ENCODE results near the gene THADA.
"Not testable (repeated sequence)": the region's sequence is repeated elsewhere in the genome, so short reads cannot be mapped to it uniquely, and the experiment has no call there.

THADA gene

DNA sequence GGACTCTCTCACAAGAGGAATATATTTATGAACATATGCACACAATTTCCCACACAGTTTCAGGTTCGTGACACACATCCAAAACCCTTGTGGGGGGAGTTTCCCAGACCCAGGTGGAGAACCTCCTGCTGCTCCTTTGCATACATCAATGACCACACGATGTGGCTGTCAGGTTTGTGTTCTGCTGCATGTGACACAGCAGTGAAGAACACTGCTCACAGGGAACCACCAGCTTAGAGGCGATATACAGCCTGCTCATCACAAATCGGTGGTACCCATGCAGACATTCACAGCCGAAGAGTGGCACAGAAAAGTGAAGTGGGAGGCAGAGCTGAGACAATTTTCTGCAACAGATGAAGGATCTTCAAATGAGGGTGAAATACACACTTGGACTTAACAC lies 193.8 kb downstream of the THADA start:
- CTCF ChIA-PET, result interaction anchor here (1.3 kb wide), 1 partner anchor 83 kb away, joined by 6 read pairs; no protein-coding TSS in a partner anchor
- no peak overlapping the region for H3K4me3 Mint-ChIP-seq
- H3K27ac Mint-ChIP-seq, result no peak overlapping the region
- no peak for DNase-seq
- no peaks in the 10 kb centered on the region for H3K9me3 Mint-ChIP-seq
- no peaks in the 10 kb centered on the region for H3K27me3 Mint-ChIP-seq
- H3K36me3 Mint-ChIP-seq, result peaks cover 8% of the 10 kb centered on the region
- peaks cover 11% of the 10 kb centered on the region for H3K4me1 Mint-ChIP-seq

DNA sequence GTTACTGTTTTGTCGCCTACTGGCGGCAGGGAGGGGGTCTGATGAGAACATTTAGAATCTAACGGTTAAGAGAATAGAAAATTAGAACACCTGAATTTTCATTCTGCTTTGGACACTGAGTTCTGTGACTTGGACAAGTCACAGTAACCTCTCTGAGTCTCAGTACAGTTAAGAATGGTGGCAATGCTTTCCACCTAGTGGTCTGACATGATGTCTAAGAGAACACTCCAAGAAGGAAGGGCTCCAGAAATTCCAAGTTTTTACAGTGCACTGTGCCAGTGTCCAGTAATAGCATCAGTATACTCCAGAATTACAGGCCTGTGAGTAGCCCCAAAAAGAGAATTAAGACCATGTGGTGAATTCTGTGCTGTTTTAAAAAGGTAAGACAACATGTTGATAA lies 195.3 kb downstream of the THADA start:
- H3K36me3 Mint-ChIP-seq, result peaks cover 14% of the 10 kb centered on the region
- no peak overlapping the region for H3K27ac Mint-ChIP-seq
- H3K9me3 Mint-ChIP-seq, result no peaks in the 10 kb centered on the region
- H3K4me3 Mint-ChIP-seq, result no peak overlapping the region
- H3K27me3 Mint-ChIP-seq, result no peaks in the 10 kb centered on the region
- no peak for DNase-seq
- peaks cover 13% of the 10 kb centered on the region for H3K4me1 Mint-ChIP-seq
- CTCF ChIA-PET, result no interaction called here

DNA sequence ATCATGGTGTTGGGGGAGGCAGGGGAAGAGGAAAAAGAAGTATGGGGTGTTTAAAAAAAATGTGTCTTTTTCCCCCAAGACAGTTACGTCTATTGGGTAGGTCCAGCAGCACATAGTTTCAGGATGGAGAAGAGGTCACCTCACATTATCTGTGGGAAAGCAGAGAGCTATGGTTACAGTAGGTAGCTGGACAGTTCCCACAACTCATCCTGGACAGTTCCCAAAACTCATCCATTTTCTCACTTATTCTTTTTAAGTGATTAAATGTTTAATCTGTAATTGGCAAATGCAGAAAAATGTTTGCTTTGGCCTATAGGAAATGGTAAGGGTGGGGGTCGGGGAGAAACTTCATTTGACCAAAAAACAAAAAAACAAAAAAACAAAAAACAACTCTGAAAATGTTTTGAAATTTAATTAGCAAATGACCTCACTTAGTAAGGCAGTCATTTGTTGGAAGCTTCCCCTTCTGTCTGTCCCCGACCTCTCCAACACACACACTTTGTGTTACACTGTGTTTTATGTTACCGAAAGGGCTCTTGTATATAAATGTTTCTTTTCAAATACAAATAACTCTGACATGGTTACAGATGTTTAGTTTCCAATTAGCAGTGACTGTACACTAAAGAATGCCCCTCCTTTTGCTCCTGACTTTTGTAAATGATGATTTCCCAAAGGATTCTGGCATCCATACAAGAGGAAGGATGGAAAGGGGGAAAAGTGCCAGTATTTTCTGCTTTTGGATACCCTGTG lies 196.1 kb downstream of the THADA start:
- H3K27me3 Mint-ChIP-seq, result no peaks in the 10 kb centered on the region
- H3K4me3 Mint-ChIP-seq, result no peak overlapping the region
- peaks cover 19% of the 10 kb centered on the region for H3K36me3 Mint-ChIP-seq
- H3K9me3 Mint-ChIP-seq, result no peaks in the 10 kb centered on the region
- H3K27ac Mint-ChIP-seq, result no peak overlapping the region
- DNase-seq, result no peak
- CTCF ChIA-PET, result no interaction called here
- peaks cover 13% of the 10 kb centered on the region for H3K4me1 Mint-ChIP-seq

DNA sequence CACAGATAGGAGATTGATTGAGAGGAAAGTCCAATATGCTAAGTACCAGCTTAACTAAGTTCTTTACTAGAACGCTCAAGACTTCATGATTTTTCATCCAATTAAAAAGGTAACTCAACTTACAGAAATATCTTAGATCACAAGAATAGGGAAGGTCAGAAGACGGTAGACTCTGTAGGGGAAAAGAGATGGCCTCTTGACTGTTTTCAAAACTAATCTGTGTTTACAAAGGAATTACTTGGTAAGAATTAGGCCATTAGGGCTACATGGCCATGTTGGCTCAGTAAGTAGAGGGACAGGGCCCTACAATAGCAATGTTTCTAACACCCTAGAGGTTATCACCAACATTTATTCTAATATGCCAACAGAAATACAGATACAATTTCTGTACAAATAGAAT lies 196.7 kb downstream of the THADA start:
- peaks cover 13% of the 10 kb centered on the region for H3K4me1 Mint-ChIP-seq
- DNase-seq, result no peak
- H3K27me3 Mint-ChIP-seq, result no peaks in the 10 kb centered on the region
- CTCF ChIA-PET, result no interaction called here
- H3K36me3 Mint-ChIP-seq, result peaks cover 23% of the 10 kb centered on the region
- H3K9me3 Mint-ChIP-seq, result no peaks in the 10 kb centered on the region
- no peak overlapping the region for H3K4me3 Mint-ChIP-seq
- H3K27ac Mint-ChIP-seq, result no peak overlapping the region

DNA sequence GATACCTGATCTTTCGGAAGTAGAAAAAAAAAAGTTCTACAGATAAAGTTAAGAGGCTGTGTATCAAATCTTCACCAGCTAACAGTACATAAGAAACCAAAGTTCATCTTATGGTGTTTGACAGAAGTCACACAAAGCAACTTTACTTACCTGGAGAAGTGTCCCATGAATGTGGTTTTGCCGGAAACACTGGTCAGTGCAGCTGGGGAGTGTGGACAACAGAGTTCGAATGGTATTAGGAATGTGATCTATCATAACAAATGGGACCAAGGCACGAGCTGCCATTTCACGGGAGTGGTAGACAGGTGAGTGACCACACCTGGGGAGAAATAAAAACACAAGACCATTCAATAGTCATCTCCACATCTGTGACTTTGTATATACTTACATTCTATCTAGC lies 198.0 kb downstream of the THADA start:
- Mint-ChIP-seq H3K4me3 (no peak overlapping the region), H3K27me3 (no peaks in the 10 kb centered on the region), H3K4me1 (peaks cover 13% of the 10 kb centered on the region), H3K27ac (no peak overlapping the region), H3K9me3 (no peaks in the 10 kb centered on the region), H3K36me3 (peaks cover 26% of the 10 kb centered on the region)
- CTCF ChIA-PET, result no interaction called here
- DNase-seq, result no peak

DNA sequence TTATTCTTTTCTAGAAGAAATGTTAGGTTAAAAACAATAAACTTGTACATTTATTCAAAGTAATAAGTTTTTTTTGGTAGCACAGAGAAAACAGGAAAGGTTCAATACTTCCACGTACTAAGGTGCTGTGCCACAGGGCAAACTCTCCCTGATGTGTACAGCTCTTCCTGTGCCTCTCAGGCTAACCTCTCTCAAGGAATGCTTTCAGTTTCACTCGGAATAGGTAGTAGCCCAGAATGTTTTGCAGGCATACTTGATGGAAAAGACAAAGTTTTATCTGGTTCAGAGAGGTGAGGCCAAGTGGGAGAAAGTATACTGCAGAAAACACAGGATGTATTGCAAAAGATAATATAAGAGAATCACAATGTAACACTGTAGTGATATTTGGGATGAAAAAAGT lies 198.4 kb downstream of the THADA start:
- peaks cover 10% of the 10 kb centered on the region for H3K4me1 Mint-ChIP-seq
- CTCF ChIA-PET, result no interaction called here
- no peaks in the 10 kb centered on the region for H3K9me3 Mint-ChIP-seq
- DNase-seq, result no peak
- H3K27me3 Mint-ChIP-seq, result no peaks in the 10 kb centered on the region
- H3K4me3 Mint-ChIP-seq, result no peak overlapping the region
- peaks cover 29% of the 10 kb centered on the region for H3K36me3 Mint-ChIP-seq
- H3K27ac Mint-ChIP-seq, result no peak overlapping the region

DNA sequence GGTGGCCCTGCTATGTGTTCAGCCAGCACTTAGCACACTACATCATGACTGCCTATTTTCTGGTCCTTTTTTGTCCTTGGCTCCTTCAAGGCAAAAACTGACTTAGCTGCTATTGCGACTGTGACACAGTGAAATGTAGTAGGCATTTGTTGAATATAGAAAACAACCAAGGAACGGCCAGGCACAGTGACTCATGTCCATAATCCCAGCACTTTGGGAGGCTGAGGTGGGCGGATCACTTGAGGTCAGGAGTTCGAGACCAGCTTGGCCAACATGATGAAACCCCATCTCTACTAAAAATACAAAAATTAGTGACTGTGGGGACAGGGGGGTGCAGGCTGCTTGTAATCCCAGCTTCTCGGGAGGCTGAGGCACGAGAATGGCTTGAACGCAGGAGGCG lies 199.5 kb downstream of the THADA start:
- H3K4me1 Mint-ChIP-seq, DNase-seq, H3K27me3 Mint-ChIP-seq, H3K4me3 Mint-ChIP-seq, H3K9me3 Mint-ChIP-seq, CTCF ChIA-PET, H3K27ac Mint-ChIP-seq: not testable (repeated sequence)
- H3K36me3 Mint-ChIP-seq, result peaks cover 31% of the 10 kb centered on the region

DNA sequence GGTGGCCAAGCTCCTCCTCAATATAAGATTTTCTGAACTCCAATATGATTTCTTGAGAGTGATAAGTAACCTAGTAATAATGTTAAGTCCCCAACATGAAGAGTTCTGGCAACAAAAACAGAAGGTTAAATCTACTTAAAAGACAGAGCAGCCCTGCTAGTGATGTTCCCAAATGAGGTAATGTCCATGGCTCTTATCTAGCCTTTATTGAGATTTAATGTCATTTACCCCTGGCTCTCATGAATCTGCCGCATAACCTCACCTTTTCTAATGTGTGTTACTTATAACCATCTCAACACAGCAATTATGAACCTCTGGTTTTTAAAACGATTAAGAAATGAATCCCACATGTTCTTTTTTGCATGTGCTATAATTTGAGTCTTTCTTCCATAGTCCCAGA lies 201.9 kb downstream of the THADA start:
- Mint-ChIP-seq H3K4me3 (no peak overlapping the region), H3K36me3 (peaks cover 31% of the 10 kb centered on the region), H3K27me3 (no peaks in the 10 kb centered on the region), H3K27ac (no peak overlapping the region), H3K4me1 (peaks cover 8% of the 10 kb centered on the region), H3K9me3 (no peaks in the 10 kb centered on the region)
- DNase-seq, result no peak
- CTCF ChIA-PET, result no interaction called here

DNA sequence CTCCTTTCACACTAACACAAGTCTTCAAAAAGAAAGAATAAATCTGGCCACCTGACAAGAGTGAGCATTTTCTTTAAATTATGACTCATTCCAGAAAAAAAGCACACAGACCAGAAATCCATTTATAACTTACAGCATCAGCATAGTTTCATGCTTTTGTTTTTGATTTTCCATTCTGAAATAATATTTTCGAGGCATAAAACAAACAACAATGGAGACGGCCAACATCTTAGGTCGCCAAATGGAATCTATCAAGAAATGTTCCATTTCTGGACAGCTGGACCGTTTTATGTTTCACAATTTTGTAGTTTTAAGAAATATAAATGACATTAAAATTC lies 204.0 kb downstream of the THADA start:
- Mint-ChIP-seq H3K4me3 (no peak overlapping the region), H3K27ac (no peak overlapping the region), H3K36me3 (peaks cover 21% of the 10 kb centered on the region), H3K9me3 (no peaks in the 10 kb centered on the region), H3K4me1 (peaks cover 8% of the 10 kb centered on the region), H3K27me3 (no peaks in the 10 kb centered on the region)
- CTCF ChIA-PET, result no interaction called here
- no peak for DNase-seq

DNA sequence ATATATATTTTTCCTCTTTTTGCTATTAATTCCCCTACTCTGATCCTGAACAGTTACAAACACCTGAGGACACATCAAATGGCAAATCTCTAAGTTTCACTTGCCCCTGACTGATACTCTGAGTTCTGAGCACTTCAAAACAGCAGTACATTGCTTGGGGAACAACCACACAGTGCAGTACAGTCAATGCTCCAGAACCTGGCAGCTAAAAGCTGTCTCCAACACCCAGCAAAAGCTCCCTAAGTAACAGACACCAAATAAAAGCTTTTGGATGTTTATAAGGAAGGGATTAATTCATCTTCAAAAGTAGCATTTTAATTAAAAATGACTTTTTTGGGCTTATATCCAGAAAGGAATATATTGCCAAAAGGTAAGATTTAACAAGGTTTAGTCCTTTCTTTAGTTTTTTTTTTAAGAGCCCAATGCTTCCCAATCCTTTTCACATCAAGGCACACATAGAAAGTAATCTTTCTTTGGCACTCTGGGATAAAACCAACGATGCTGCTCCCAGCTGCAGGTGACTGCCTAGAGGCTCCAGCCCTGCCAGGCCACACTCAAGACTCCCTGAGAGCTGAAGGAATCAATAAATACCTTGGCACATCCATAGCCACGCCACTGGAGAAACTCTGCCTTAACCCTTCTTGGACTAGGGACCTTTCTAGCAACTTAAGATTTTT lies 204.5 kb downstream of the THADA start:
- H3K27me3 Mint-ChIP-seq, result no peaks in the 10 kb centered on the region

DNA sequence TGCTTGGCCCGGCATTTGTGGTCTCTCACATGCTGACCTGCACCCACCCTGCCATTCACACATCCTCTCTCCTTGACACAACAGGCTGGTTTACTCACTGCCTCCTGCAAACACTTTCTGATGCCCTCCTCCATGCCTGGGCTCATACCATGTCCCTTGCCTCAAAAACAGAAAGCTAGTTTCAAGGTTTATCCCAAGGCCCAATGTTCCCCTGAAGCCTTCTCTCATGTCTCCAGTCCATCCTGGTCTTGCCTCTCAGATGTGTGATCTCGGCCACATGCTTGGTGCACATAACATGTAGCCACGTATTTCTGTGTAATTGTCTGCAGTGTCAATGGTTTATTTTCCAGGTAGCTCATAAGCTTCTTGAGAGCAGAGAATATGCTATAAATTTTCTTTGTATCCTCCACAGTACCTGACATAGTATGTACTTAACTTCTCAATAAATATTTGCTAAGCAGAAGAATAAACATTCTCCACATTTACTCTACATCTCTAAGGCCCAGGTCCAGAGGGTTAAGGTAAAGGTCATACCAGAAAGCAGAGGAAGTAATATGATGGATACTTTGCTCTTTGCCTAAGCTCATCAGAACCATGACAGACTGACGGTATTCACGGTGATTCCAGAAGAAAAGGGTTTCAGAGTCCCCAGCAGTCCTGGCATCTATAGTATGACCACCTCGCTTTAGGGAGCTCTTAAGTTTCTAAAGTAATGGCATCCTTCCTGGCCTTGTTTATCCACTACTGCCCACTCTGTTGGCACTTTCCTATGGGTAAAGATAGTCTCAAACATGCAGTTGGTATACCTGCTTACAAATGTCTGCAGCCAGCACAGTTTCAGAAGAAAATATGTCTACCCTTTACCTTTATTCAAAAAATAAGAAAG lies 206.0 kb downstream of the THADA start:
- CTCF ChIA-PET, result interaction anchor here (0.6 kb wide), 1 partner anchor 143 kb away, joined by 3 read pairs; no protein-coding TSS in a partner anchor
- DNase-seq, result no peak
- Mint-ChIP-seq H3K36me3 (peaks cover 14% of the 10 kb centered on the region), H3K4me1 (peaks cover 12% of the 10 kb centered on the region), H3K4me3 (no peak overlapping the region), H3K9me3 (no peaks in the 10 kb centered on the region), H3K27ac (no peak overlapping the region), H3K27me3 (no peaks in the 10 kb centered on the region)

More for the DNA sequence above, 204.5 kb downstream of the THADA start:
- no peak overlapping the region for H3K4me3 Mint-ChIP-seq
- H3K4me1 Mint-ChIP-seq, result peaks cover 10% of the 10 kb centered on the region
- no peak for DNase-seq
- CTCF ChIA-PET, result no interaction called here
- H3K36me3 Mint-ChIP-seq, result peaks cover 20% of the 10 kb centered on the region
- no peaks in the 10 kb centered on the region for H3K9me3 Mint-ChIP-seq
- no peak overlapping the region for H3K27ac Mint-ChIP-seq

DNA sequence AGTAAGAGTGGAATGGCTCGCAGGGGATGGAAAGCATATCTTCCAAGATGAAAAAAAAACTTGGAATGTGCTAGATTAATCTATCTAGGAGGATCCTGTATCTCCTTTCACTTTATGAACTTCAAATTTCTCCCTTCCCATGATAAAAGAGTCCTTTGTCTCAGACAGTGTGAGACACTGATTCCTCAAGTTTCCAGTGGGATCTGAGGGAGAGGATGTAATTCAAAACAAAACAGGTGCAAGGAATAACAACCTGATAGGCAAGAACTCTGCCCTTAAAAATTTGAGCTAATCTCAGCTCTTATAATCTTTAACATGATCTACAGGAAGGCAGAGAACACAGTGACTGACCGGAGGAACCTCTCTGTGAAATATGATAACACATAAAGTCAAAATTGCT lies 207.5 kb downstream of the THADA start:
- no peak overlapping the region for H3K4me3 Mint-ChIP-seq
- CTCF ChIA-PET, result interaction anchor here (1.2 kb wide), 1 partner anchor 160 kb away, joined by 4 read pairs; no protein-coding TSS in a partner anchor
- H3K4me1 Mint-ChIP-seq, result peaks cover 18% of the 10 kb centered on the region
- no peaks in the 10 kb centered on the region for H3K27me3 Mint-ChIP-seq
- H3K36me3 Mint-ChIP-seq, result peaks cover 10% of the 10 kb centered on the region
- no peaks in the 10 kb centered on the region for H3K9me3 Mint-ChIP-seq
- DNase-seq, result no peak
- no peak overlapping the region for H3K27ac Mint-ChIP-seq

DNA sequence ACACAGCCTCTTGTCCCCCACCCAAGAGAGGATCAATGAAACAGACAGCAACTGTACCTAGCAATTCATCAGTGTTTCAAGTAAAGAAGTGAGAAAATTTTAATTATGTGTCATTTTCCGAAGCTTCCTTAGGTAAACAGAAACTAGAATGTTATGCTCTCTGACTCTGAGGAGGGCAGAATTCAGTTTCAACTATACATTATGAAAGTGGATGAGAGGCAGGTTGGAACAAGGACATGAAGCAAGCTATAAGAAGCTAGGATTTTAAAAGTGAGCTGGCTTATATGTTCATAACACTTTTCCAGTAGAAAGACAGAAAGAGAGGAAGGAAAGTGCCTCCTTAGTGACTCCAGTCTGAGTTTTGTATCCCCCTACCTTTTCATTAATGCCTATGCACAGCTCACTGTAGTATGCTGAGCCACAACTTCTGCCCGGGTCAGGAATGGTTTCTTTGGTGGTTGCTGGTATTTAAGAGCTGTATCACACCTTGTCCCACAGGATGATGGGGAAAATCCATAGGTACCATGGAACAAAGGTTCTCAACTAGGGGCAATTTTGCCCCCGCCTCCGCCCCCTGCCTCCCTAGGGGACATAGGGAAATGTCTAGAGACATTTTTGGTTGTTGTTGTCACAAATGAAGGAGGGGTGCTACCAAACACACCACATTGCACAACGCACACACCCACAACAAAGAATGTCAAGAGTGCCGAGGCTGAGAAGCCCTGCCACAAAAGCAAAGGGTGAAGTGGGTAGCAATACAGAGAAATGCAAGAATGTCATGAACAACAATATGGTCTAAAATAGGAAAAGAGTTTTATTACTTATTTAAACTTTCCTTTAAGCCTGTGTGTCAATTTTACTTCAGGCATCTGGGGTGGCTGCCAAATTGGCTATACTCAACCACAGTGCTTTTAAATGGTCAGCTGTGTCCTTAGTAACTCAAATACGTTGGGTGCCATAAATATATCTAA lies 208.5 kb downstream of the THADA start:
- Mint-ChIP-seq H3K27me3 (no peaks in the 10 kb centered on the region), H3K4me1 (peaks cover 18% of the 10 kb centered on the region), H3K9me3 (no peaks in the 10 kb centered on the region), H3K27ac (no peak overlapping the region), H3K36me3 (peaks cover 7% of the 10 kb centered on the region), H3K4me3 (no peak overlapping the region)
- CTCF ChIA-PET, result interaction anchor here (1.2 kb wide), 1 partner anchor 89 kb away, joined by 3 read pairs; no protein-coding TSS in a partner anchor
- DNase-seq, result no peak

Measured in activated naive CD4-positive, alpha-beta T cell treated with anti-CD3 and anti-CD28 coated beads, Interleukin-2, amount 10 ng/mL, durations not matched to agents 7 days and 5 days (primary cell).